HEK293 (cell line): ENCODE measurements around the gene OXSM.

ENCODE experiments used
- SCRT2 ChIP-seq: fragments of 450-650 bp; formaldehyde crosslinking; IDR thresholded peaks from 2 replicates; pipeline ENCODE4 v1.5.1; 2016; ENCODE audit warnings: missing biosample characterization, missing genetic modification characterization
- ZBTB7A ChIP-seq: fragments of 450-650 bp; formaldehyde crosslinking; IDR thresholded peaks from 2 replicates; pipeline ENCODE4 v1.5.1; 2016; ENCODE audit warnings: low read depth, missing biosample characterization, missing genetic modification characterization
- TF ChIP-seq, protein P1 (sequence below): fragments of 450-650 bp; formaldehyde crosslinking; IDR thresholded peaks from 2 replicates; pipeline ENCODE4 v1.5.1; 2016; ENCODE audit warnings: missing biosample characterization, missing genetic modification characterization
- TF ChIP-seq, protein P2 (sequence below): fragments of 450-650 bp; formaldehyde crosslinking; IDR thresholded peaks from 2 replicates; pipeline ENCODE4 v1.5.1; 2016; ENCODE audit warnings: missing biosample characterization, missing genetic modification characterization
- TF ChIP-seq, protein P3 (sequence below): fragments of 450-650 bp; formaldehyde crosslinking; IDR thresholded peaks from 2 replicates; pipeline ENCODE4 v1.5.1; 2016; ENCODE audit warnings: missing biosample characterization, missing genetic modification characterization

DNA sequence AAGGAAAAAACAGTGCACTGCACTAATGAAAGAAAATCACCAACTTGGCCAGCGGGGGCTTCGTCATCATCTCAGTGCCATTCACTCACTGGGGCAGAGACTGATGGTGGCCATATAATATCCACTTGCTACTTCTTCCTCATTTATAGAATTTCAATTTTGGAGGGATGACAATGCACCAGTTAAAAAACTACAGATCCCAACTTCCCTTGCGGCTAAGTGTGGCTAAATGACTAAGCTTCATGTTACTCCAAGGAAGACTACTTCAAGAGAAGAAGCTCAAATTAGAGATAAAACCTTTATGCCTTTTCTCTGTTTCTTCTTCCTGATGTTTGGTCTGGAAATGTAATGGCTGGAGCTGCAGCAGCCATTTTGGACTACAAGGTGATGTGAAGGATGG lies 45.4 kb upstream of the OXSM start:
- TF ChIP-seq, protein P1, sequence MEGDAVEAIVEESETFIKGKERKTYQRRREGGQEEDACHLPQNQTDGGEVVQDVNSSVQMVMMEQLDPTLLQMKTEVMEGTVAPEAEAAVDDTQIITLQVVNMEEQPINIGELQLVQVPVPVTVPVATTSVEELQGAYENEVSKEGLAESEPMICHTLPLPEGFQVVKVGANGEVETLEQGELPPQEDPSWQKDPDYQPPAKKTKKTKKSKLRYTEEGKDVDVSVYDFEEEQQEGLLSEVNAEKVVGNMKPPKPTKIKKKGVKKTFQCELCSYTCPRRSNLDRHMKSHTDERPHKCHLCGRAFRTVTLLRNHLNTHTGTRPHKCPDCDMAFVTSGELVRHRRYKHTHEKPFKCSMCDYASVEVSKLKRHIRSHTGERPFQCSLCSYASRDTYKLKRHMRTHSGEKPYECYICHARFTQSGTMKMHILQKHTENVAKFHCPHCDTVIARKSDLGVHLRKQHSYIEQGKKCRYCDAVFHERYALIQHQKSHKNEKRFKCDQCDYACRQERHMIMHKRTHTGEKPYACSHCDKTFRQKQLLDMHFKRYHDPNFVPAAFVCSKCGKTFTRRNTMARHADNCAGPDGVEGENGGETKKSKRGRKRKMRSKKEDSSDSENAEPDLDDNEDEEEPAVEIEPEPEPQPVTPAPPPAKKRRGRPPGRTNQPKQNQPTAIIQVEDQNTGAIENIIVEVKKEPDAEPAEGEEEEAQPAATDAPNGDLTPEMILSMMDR (tag by site-specific recombination): no peak
- TF ChIP-seq SCRT2 (tag by site-specific recombination) (no peak), ZBTB7A (tag by site-specific recombination) (no peak)
- TF ChIP-seq, protein P2, sequence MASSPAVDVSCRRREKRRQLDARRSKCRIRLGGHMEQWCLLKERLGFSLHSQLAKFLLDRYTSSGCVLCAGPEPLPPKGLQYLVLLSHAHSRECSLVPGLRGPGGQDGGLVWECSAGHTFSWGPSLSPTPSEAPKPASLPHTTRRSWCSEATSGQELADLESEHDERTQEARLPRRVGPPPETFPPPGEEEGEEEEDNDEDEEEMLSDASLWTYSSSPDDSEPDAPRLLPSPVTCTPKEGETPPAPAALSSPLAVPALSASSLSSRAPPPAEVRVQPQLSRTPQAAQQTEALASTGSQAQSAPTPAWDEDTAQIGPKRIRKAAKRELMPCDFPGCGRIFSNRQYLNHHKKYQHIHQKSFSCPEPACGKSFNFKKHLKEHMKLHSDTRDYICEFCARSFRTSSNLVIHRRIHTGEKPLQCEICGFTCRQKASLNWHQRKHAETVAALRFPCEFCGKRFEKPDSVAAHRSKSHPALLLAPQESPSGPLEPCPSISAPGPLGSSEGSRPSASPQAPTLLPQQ (tag by site-specific recombination): no peak
- TF ChIP-seq, protein P3, sequence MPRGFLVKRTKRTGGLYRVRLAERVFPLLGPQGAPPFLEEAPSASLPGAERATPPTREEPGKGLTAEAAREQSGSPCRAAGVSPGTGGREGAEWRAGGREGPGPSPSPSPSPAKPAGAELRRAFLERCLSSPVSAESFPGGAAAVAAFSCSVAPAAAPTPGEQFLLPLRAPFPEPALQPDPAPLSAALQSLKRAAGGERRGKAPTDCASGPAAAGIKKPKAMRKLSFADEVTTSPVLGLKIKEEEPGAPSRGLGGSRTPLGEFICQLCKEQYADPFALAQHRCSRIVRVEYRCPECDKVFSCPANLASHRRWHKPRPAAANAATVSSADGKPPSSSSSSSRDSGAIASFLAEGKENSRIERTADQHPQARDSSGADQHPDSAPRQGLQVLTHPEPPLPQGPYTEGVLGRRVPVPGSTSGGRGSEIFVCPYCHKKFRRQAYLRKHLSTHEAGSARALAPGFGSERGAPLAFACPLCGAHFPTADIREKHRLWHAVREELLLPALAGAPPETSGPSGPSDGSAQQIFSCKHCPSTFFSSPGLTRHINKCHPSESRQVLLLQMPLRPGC (tag by site-specific recombination): no peak
